ENCODE measurements around the gene AMIGO1.
A peak's percentile ranks its signal among the peaks of the same experiment; 100 is the strongest.

Gene AMIGO1

GRCh38 chr1:109502364-109502851 lies 7.1 kb downstream of the AMIGO1 start:
- no peak for DNase-seq (ENCODE audit: low spot score)

- no peak for DNase-seq (ENCODE audit: low spot score)
Measured at GRCh38 chr1:109501644-109502363, 7.7 kb downstream of the AMIGO1 start.

GRCh38 chr1:109500941-109501381 lies 8.6 kb downstream of the AMIGO1 start:
- no peak for DNase-seq (ENCODE audit: low spot score)

GRCh38 chr1:109499661-109500536 lies 9.6 kb downstream of the AMIGO1 start:
- DNase-seq (ENCODE audit: low spot score): peak; percentile 74

- no peak for DNase-seq (ENCODE audit: low spot score)
Measured at GRCh38 chr1:109499081-109499480, 10.4 kb downstream of the AMIGO1 start.

GRCh38 chr1:109498161-109498801 lies 11.2 kb downstream of the AMIGO1 start:
- DNase-seq (ENCODE audit: low spot score): peak; percentile 34

- no peak for DNase-seq (ENCODE audit: low spot score)
Measured at GRCh38 chr1:109497449-109498160, 11.9 kb downstream of the AMIGO1 start.

- no peak for DNase-seq (ENCODE audit: low spot score)
Measured at GRCh38 chr1:109495738-109496137, 13.8 kb downstream of the AMIGO1 start.

- DNase-seq (ENCODE audit: low spot score): peak; percentile 81
Measured at GRCh38 chr1:109493805-109494539, 15.6 kb downstream of the AMIGO1 start, which contains the start of gene CYB561D1. Gene CYB561D1 (plus strand): TSS chr1:109494094. CDS start chr1:109494140, 46 bp downstream.

GRCh38 chr1:109493227-109493626 lies 16.3 kb downstream of the AMIGO1 start:
- DNase-seq (ENCODE audit: low spot score): peak; percentile 24

GRCh38 chr1:109492779-109493178 lies 16.7 kb downstream of the AMIGO1 start:
- peak; percentile 67 for DNase-seq (ENCODE audit: low spot score)

GRCh38 chr1:109491372-109491771 lies 18.2 kb downstream of the AMIGO1 start:
- no peak for DNase-seq (ENCODE audit: low spot score)

- DNase-seq (ENCODE audit: low spot score): no peak
Measured at GRCh38 chr1:109490934-109491302, 18.6 kb downstream of the AMIGO1 start.

- DNase-seq (ENCODE audit: low spot score): peak; percentile 65
Measured at GRCh38 chr1:109490029-109490933, 19.2 kb downstream of the AMIGO1 start.

- DNase-seq (ENCODE audit: low spot score): no peak
Measured at GRCh38 chr1:109488696-109489095, 20.8 kb downstream of the AMIGO1 start.

GRCh38 chr1:109488201-109488600 lies 21.3 kb downstream of the AMIGO1 start:
- no peak for DNase-seq (ENCODE audit: low spot score)

GRCh38 chr1:109487261-109487660 lies 22.3 kb downstream of the AMIGO1 start:
- DNase-seq (ENCODE audit: low spot score): no peak

- no peak for DNase-seq (ENCODE audit: low spot score)
Measured at GRCh38 chr1:109485001-109485400, 24.5 kb downstream of the AMIGO1 start.

- no peak for DNase-seq (ENCODE audit: low spot score)
Measured at GRCh38 chr1:109484519-109484975, 25.0 kb downstream of the AMIGO1 start.

Measured in kidney capillary endothelial cell (primary cell).